Activated naive CD8-positive, alpha-beta T cell treated with anti-CD3 and anti-CD28 coated beads, Interleukin-2, amount 50 U/mL, for 24 hours (primary cell): Measurements from ENCODE around the gene USP22.
A peak's percentile ranks its signal among the peaks of the same experiment; 100 is the strongest.

Experiments used
- ATAC-seq: fragments of 150-1000 bp; cut with Tn5 transposase; one replicate; pipeline ENCODE4 v1.10.0; 2021
- DNase-seq: peaks from one replicate; pipeline ENCODE4 v3.0.0; 2021
- H3K27ac Mint-ChIP-seq: one replicate; pipeline ENCODE4 v1.8.0; 2021; ENCODE audit warnings: mild to moderate bottlenecking, mixed read lengths
- H3K27me3 Mint-ChIP-seq: one replicate; pipeline ENCODE4 v1.8.0; 2021; ENCODE audit warnings: mixed read lengths
- H3K36me3 Mint-ChIP-seq: one replicate; pipeline ENCODE4 v1.8.0; 2021; ENCODE audit warnings: low read depth, mixed read lengths
- H3K4me1 Mint-ChIP-seq: one replicate; pipeline ENCODE4 v1.8.0; 2021; ENCODE audit warnings: mixed read lengths
- H3K4me3 Mint-ChIP-seq: one replicate; pipeline ENCODE4 v1.8.0; 2021; ENCODE audit warnings: mild to moderate bottlenecking, moderate library complexity, mixed read lengths
- H3K9me3 Mint-ChIP-seq: one replicate; pipeline ENCODE4 v1.8.0; 2021; ENCODE audit warnings: mixed read lengths

Gene USP22

GRCh38 chr17:20995164-20995872 lies 47.5 kb downstream of the USP22 start:
- Mint-ChIP-seq H3K9me3 (no peaks in the 10 kb centered on the region), H3K4me1 (peaks cover 19% of the 10 kb centered on the region), H3K27me3 (no peaks in the 10 kb centered on the region), H3K27ac (no peak overlapping the region), H3K36me3 (peaks cover 5% of the 10 kb centered on the region), H3K4me3 (no peak overlapping the region)
- DNase-seq = no peak
- ATAC-seq = no peak

GRCh38 chr17:20994779-20995149 lies 48.0 kb downstream of the USP22 start:
- peaks cover 14% of the 10 kb centered on the region for H3K4me1 Mint-ChIP-seq
- H3K36me3 Mint-ChIP-seq = no peaks in the 10 kb centered on the region
- no peaks in the 10 kb centered on the region for H3K27me3 Mint-ChIP-seq
- no peak for DNase-seq
- no peaks in the 10 kb centered on the region for H3K9me3 Mint-ChIP-seq
- no peak overlapping the region for H3K27ac Mint-ChIP-seq
- no peak for ATAC-seq
- no peak overlapping the region for H3K4me3 Mint-ChIP-seq

DNA sequence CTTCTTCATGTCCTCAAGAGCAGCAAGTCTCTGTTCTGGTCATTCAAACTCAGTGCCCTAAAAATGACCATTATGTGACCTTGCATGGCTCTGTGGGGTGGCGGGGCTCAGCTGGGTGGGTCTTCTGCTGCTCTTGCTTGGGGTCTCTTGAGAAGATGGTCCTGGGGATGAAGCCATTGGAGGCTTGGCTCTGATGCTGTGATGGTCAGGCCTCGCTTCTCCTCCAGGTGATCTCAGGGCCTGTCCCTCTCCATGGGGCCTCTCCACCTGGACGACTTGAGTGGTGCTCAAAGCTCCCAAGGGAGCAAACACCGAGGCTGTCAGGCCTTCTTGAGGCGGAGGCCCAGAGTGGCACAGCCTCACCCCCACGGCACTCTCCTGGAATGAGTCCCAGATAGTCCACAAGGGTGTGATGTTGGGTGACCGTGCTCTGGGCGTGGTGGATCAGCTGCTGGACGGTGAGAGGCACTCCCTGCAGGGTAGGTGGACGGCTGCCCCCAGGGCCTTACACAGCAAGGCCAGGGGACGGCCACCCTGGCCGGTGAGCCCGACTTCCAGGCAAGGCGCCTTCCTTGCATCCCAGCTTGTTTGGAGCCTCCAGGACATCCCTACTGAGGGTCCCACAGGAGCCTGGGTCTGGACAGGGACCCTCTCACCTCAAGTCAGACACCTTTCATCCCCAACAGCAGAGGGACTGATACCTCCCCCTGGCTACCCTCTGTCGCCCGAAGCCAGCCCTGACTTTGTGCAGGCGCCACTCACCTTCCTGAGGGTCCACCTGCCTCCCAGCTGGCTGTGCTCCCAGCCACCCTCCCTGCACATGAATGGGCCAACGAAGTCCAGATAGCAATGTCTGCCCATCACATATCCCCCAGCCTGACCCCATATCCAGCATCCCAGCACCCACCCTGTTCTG lies 48.7 kb downstream of the USP22 start:
- Mint-ChIP-seq H3K4me1 (peaks cover 8% of the 10 kb centered on the region), H3K4me3 (no peak overlapping the region), H3K9me3 (no peaks in the 10 kb centered on the region), H3K27ac (no peak overlapping the region), H3K36me3 (no peaks in the 10 kb centered on the region), H3K27me3 (no peaks in the 10 kb centered on the region)
- ATAC-seq (no peak), DNase-seq (no peak)

- Mint-ChIP-seq H3K27me3 (no peaks in the 10 kb centered on the region), H3K36me3 (no peaks in the 10 kb centered on the region), H3K9me3 (no peaks in the 10 kb centered on the region), H3K4me1 (no peaks in the 10 kb centered on the region), H3K27ac (no peak overlapping the region), H3K4me3 (no peak overlapping the region)
- peak; percentile 37 for ATAC-seq
- peak; percentile 62 for DNase-seq
Observed at GRCh38 chr17:20992987-20993862, 49.6 kb downstream of the USP22 start.

DNA sequence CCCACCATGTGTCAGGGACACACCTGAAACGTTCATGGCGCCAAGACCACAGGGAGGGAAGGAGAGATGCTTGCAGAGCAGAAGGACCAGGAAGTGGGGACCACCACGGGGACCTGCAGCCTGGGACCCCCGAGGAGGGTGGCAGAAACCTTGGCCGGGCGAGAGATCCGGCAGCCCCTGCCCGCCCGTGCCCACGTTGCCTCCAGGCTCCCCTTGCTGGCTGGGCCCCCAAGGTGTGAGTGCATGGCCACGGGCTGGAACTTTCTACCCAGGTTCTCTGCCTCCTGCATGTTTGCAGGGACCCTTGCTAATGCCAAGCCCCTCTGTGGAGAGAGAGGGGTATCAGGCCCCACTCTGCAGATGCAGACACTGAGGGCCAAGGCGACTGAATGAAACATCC lies 50.4 kb downstream of the USP22 start:
- H3K27ac Mint-ChIP-seq = no peak overlapping the region
- DNase-seq (no peak), ATAC-seq (no peak)
- no peak overlapping the region for H3K4me3 Mint-ChIP-seq
- no peaks in the 10 kb centered on the region for H3K4me1 Mint-ChIP-seq
- no peaks in the 10 kb centered on the region for H3K36me3 Mint-ChIP-seq
- no peaks in the 10 kb centered on the region for H3K9me3 Mint-ChIP-seq
- no peaks in the 10 kb centered on the region for H3K27me3 Mint-ChIP-seq

GRCh38 chr17:20991276-20992037 lies 51.4 kb downstream of the USP22 start:
- H3K4me1 Mint-ChIP-seq = no peaks in the 10 kb centered on the region
- no peaks in the 10 kb centered on the region for H3K27me3 Mint-ChIP-seq
- no peak overlapping the region for H3K27ac Mint-ChIP-seq
- ATAC-seq (no peak), DNase-seq (no peak)
- H3K4me3 Mint-ChIP-seq = no peak overlapping the region
- H3K9me3 Mint-ChIP-seq = no peaks in the 10 kb centered on the region
- H3K36me3 Mint-ChIP-seq = no peaks in the 10 kb centered on the region

- Mint-ChIP-seq H3K4me1 (no peaks in the 10 kb centered on the region), H3K4me3 (no peak overlapping the region), H3K27me3 (no peaks in the 10 kb centered on the region), H3K27ac (no peak overlapping the region), H3K9me3 (no peaks in the 10 kb centered on the region), H3K36me3 (no peaks in the 10 kb centered on the region)
- DNase-seq (no peak), ATAC-seq (no peak)
Observed at GRCh38 chr17:20989991-20990855, 52.6 kb downstream of the USP22 start.

DNA sequence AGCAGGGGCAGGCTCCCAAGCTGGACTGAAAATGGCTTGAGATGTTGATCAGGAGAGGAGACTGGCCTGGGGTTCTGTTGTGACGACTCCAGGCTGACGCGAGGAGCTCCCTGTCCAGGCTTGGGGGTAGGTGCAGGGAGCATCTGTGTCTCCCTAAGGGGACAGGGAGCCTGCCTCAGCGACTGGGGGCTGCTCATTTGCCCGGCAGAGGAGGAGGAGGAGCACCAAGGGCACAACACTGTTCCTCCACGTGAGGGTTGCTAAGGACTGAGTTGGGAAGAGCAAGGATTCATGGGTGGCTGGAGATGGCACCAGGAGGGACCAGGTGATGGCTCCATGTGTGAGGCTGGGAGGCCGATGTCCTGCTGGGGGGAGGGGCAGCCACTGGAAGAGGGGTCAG lies 53.3 kb downstream of the USP22 start:
- no peaks in the 10 kb centered on the region for H3K27me3 Mint-ChIP-seq
- DNase-seq = no peak
- no peaks in the 10 kb centered on the region for H3K36me3 Mint-ChIP-seq
- ATAC-seq = no peak
- H3K27ac Mint-ChIP-seq = no peak overlapping the region
- H3K9me3 Mint-ChIP-seq = no peaks in the 10 kb centered on the region
- no peak overlapping the region for H3K4me3 Mint-ChIP-seq
- no peaks in the 10 kb centered on the region for H3K4me1 Mint-ChIP-seq

- DNase-seq = no peak
- Mint-ChIP-seq H3K4me1 (no peaks in the 10 kb centered on the region), H3K36me3 (no peaks in the 10 kb centered on the region), H3K4me3 (no peak overlapping the region), H3K27me3 (no peaks in the 10 kb centered on the region), H3K27ac (no peak overlapping the region), H3K9me3 (no peaks in the 10 kb centered on the region)
- no peak for ATAC-seq
Observed at GRCh38 chr17:20988896-20989295, 53.9 kb downstream of the USP22 start.

GRCh38 chr17:20988001-20988636 lies 54.7 kb downstream of the USP22 start:
- ATAC-seq = no peak
- Mint-ChIP-seq H3K4me3 (no peak overlapping the region), H3K36me3 (no peaks in the 10 kb centered on the region), H3K27ac (no peak overlapping the region), H3K27me3 (no peaks in the 10 kb centered on the region), H3K4me1 (no peaks in the 10 kb centered on the region), H3K9me3 (no peaks in the 10 kb centered on the region)
- DNase-seq = no peak

GRCh38 chr17:20987511-20987910 lies 55.3 kb downstream of the USP22 start:
- H3K4me1 Mint-ChIP-seq = no peaks in the 10 kb centered on the region
- ATAC-seq = no peak
- H3K9me3 Mint-ChIP-seq = no peaks in the 10 kb centered on the region

GRCh38 chr17:20986767-20987510 lies 55.9 kb downstream of the USP22 start:
- DNase-seq = no peak
- H3K27me3 Mint-ChIP-seq = no peaks in the 10 kb centered on the region
- no peaks in the 10 kb centered on the region for H3K4me1 Mint-ChIP-seq
- no peaks in the 10 kb centered on the region for H3K9me3 Mint-ChIP-seq
- no peak for ATAC-seq
- H3K27ac Mint-ChIP-seq = no peak overlapping the region
- H3K4me3 Mint-ChIP-seq = no peak overlapping the region
- no peaks in the 10 kb centered on the region for H3K36me3 Mint-ChIP-seq

More at GRCh38 chr17:20987511-20987910, 55.3 kb downstream of the USP22 start:
- Mint-ChIP-seq H3K4me3 (no peak overlapping the region), H3K27ac (no peak overlapping the region), H3K36me3 (no peaks in the 10 kb centered on the region), H3K27me3 (no peaks in the 10 kb centered on the region)
- no peak for DNase-seq

- peaks cover 5% of the 10 kb centered on the region for H3K27me3 Mint-ChIP-seq
- no peak overlapping the region for H3K4me3 Mint-ChIP-seq
Observed at GRCh38 chr17:20983359-20983637, 59.5 kb downstream of the USP22 start.

More at GRCh38 chr17:20983359-20983637, 59.5 kb downstream of the USP22 start:
- no peaks in the 10 kb centered on the region for H3K36me3 Mint-ChIP-seq
- no peaks in the 10 kb centered on the region for H3K4me1 Mint-ChIP-seq
- H3K27ac Mint-ChIP-seq = no peak overlapping the region
- no peaks in the 10 kb centered on the region for H3K9me3 Mint-ChIP-seq
- no peak for ATAC-seq
- no peak for DNase-seq
